HG03469 (cell line): ENCODE data around the gene SPNS1.
"Not testable (repeated sequence)": the region's sequence is repeated elsewhere in the genome, so short reads cannot be mapped to it uniquely, and the experiment has no call there.

Experiments
- ATAC-seq: cut with Tn5 transposase; IDR thresholded peaks from one replicate; pipeline ENCODE4 v1.9.1; 2021; ENCODE audit warnings: mild to moderate bottlenecking, moderate library complexity, moderate number of reproducible peaks; ENCODE audit not compliant: unreplicated experiment

The SPNS1 gene

GRCh38 chr16:28974437-28975157, at the start of gene SPNS1:
SPNS1 (plus strand) TSS chr16:28974778; CDS start chr16:28975152, 374 bp downstream.
- peak; percentile 82 for ATAC-seq

GRCh38 chr16:28925386-28926228, 49.0 kb upstream of the SPNS1 start:
- ATAC-seq = peak; percentile 12

DNA sequence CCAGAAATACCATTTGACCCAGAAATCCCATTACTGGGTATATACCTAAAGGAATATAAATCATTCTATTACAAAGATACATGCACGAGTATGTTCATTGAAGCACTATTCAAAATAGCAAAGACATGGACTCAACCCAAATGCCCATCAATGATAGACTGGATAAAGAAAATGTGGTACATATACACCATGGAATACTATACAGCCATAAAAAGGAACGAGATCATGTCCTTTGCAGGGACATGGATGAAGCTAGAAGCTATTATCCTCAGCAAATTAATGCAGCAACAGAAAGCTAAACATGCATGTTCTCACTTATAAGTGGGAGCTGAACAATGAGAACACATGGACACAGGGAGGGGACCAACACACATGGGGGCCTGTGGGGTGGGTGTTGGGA, 48.3 kb upstream of the SPNS1 start:
- ATAC-seq = not testable (repeated sequence)

- no peak for ATAC-seq
Observed at GRCh38 chr16:28927815-28928214, 46.8 kb upstream of the SPNS1 start.

DNA sequence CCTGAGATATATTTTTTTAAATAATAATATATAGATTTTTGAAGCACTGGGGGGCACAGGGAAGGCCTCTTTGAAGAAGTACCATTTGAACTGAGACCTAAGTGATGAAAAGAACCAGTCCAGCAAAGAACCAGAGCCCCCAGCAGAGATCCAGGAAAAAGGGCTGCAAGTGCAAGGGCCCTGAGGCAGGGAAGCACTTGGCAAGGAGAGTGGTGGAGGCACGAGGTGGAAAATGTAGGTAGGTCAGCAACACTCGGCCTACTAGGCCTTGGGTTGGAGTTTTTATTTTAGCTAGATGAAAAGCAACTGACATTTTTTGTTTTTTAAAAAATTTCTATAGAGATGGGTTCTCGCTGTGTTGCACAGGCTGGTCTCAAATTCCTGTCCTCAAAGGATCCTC, 44.4 kb upstream of the SPNS1 start:
- no peak for ATAC-seq

GRCh38 chr16:28930652-28931051, 43.9 kb upstream of the SPNS1 start:
- no peak for ATAC-seq

DNA sequence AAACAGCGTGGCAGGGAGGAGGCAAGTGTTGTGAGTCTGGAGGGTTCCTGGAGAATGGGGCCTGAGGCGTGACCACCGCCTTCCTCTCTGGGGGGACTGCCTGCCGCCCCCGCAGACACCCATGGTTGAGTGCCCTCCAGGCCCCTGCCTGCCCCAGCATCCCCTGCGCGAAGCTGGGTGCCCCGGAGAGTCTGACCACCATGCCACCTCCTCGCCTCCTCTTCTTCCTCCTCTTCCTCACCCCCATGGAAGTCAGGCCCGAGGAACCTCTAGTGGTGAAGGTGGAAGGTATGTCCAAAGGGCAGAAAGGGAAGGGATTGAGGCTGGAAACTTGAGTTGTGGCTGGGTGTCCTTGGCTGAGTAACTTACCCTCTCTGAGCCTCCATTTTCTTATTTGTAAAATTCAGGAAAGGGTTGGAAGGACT, 42.8 kb upstream of the SPNS1 start, which contains the start of gene CD19:
TSS of gene CD19 (plus strand) at position 171 of the 425 bp plus-strand sequence. CDS start at position 201, 30 bp downstream.
- no peak for ATAC-seq

DNA sequence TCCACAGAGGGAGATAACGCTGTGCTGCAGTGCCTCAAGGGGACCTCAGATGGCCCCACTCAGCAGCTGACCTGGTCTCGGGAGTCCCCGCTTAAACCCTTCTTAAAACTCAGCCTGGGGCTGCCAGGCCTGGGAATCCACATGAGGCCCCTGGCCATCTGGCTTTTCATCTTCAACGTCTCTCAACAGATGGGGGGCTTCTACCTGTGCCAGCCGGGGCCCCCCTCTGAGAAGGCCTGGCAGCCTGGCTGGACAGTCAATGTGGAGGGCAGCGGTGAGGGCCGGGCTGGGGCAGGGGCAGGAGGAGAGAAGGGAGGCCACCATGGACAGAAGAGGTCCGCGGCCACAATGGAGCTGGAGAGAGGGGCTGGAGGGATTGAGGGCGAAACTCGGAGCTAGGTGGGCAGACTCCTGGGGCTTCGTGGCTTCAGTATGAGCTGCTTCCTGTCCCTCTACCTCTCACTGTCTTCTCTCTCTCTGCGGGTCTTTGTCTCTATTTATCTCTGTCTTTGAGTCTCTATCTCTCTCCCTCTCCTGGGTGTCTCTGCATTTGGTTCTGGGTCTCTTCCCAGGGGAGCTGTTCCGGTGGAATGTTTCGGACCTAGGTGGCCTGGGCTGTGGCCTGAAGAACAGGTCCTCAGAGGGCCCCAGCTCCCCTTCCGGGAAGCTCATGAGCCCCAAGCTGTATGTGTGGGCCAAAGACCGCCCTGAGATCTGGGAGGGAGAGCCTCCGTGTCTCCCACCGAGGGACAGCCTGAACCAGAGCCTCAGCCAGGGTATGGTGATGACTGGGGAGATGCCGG, 42.0 kb upstream of the SPNS1 start:
- ATAC-seq = no peak

- ATAC-seq = no peak
Observed at GRCh38 chr16:28933171-28933570, 41.4 kb upstream of the SPNS1 start.

DNA sequence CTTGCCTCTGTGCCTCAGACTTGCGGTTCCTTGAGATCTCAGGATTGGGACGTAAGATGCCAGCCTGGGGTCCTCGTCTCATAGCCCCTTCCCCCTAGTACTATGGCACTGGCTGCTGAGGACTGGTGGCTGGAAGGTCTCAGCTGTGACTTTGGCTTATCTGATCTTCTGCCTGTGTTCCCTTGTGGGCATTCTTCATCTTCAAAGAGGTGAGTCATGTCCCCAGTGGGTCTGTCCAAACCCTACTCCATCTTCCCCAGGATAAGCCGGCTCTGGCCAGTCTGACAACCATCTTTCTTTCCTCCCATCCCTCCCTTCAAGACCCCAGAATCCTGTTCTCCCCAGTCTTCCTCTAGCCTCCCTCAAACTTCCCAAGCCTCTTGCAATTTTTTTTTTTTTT, 39.2 kb upstream of the SPNS1 start:
- ATAC-seq = no peak

GRCh38 chr16:28935924-28936783, 38.4 kb upstream of the SPNS1 start:
- ATAC-seq = peak; percentile 58

GRCh38 chr16:28936784-28937155, 37.8 kb upstream of the SPNS1 start:
- no peak for ATAC-seq

GRCh38 chr16:28937222-28937876, 37.2 kb upstream of the SPNS1 start:
- no peak for ATAC-seq

DNA sequence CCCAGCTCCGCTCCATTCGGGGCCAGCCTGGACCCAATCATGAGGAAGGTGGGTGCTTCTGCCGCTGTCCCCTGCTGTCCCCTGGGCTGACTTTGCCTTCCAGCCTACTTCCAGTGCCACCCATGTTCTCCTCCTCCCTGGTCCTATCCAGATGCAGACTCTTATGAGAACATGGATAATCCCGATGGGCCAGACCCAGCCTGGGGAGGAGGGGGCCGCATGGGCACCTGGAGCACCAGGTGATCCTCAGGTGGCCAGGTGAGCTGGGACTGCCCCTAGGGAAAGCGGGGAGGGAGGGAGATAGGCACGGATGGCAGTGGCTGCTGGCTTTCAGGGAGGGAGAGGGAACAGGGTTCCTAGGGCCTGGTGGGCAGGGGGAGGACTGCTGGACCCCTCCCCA, 35.9 kb upstream of the SPNS1 start:
- ATAC-seq = no peak

DNA sequence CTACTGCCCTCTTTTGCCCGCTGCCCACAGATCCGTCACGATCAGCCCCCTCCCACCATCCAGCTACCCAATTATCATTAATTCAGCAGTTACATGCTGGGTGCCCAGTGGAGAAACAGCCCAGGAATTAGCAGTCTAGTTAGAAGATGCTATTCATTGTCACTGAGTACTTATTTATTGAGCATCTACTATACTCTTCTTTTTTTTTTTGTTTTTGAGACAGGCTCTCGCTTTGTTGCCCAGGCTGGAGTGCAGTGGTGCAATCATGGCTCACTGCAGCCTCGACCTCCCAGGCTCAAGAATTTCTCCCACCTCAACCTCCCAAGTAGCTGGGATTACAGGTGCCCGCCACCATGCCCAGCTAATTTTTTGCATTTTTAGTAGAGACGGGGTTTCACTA, 34.8 kb upstream of the SPNS1 start:
- not testable (repeated sequence) for ATAC-seq

DNA sequence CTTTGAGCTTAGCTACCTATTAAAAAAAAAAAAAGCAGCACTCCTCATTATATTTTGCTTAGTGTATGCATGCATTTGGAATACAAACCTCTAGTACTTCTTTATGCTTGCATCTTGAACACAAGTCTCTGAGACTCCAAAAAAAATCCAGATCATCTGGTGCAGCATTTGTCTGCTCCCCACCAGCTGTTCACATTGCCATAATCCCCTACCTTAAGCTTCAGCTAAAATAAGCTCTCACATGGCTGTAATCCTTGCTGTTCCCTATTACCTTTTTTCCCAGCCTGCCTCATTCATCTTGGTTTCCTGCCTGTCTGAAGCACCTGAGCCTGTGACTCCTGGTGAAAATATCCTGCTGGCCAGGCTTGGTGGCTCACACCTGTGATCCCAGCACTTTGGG, 31.3 kb upstream of the SPNS1 start:
- no peak for ATAC-seq

DNA sequence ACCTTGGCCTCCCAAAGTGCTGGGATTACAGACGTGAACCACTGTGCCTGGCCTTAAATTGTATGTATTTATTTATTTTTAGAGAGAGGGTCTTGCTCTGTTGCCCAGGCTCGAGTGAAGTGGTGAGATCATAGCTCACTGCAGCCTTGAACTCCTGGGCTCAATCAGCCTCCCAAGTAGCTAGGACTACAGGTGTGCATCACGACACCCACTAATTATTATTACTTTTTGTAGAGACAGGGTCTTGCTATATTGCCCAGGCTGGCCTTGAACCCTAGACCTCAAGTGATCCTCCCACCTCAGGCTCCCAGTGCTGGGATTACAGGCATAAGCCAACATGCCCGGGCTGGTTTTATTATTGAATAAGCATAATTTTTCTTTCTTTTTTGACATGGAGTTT, 27.9 kb upstream of the SPNS1 start:
- no peak for ATAC-seq

DNA sequence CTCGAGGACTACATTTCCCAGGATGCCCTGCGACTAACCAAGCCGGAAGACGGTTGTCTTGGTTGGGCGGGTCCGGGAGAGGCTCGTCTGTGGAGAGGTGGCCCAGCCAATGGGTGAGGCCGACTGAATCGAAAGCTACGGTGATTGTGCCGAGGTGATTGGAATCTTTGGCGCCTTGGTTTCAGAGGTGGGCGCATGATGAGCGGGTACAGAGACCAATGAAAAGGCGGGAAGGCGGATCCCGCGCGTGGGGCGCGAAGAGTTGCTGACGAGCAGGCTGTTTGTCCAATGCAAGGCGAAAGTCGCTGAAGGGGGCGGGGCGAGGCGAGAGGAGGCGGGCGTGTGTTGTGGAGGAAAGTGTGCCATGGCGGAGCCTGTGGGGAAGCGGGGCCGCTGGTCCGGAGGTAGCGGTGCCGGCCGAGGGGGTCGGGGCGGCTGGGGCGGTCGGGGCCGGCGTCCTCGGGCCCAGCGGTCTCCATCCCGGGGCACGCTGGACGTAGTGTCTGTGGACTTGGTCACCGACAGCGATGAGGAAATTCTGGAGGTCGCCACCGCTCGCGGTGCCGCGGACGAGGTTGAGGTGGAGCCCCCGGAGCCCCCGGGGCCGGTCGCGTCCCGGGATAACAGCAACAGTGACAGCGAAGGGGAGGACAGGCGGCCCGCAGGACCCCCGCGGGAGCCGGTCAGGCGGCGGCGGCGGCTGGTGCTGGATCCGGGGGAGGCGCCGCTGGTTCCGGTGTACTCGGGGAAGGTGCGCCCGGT, 23.7 kb upstream of the SPNS1 start, which contains the start of gene NFATC2IP:
TSS of gene NFATC2IP (plus strand) at position 290 of the 762 bp plus-strand sequence. CDS start at position 365, 75 bp downstream.
- peak; percentile 91 for ATAC-seq

GRCh38 chr16:28951410-28951943, 23.1 kb upstream of the SPNS1 start:
- no peak for ATAC-seq
